ENCODE results near the gene CYP3A7. TPM values are rescaled to one million over a fixed set of nuclear protein-coding genes. Genes with fewer than 3 reads are reported as not detected.
"Not testable (repeated sequence)": the region's sequence is repeated elsewhere in the genome, so short reads cannot be mapped to it uniquely, and the experiment has no call there.

CYP3A7 gene
- polyA plus RNA-seq, 2 of the 4 experiments (the other 2 are of a cell fraction), result 0.14 to 0.16 TPM

- DNase-seq (ENCODE audit: low read depth in 1 of 2, low spot score in 1 of 2) (peak in 1 of 2 experiments; percentile 45), ATAC-seq (peak in 1 of 2 experiments; percentile 61; a peak in 3 of 6 replicates), FAIRE-seq (no peak)
- Histone ChIP-seq H3K4me2 (peak overlapping the region; percentile 45), H3K9me3 (no peaks in the 10 kb centered on the region), H3K4me1 (peaks cover 34% of the 10 kb centered on the region), H3K27ac (peak overlapping the region; percentile 19 to 60; a peak in 4 of 6 replicates), H3K4me3 (no peak overlapping the region; the same call in 2 of the 3 replicates)
- whole genome bisulfite sequencing (ENCODE audit: missing lambda C conversion rate), result 27% methylated on average over 9 of the region's 9 CpGs
- TF ChIP-seq ESRRA (IDR thresholded peaks at IDR 0.05; ENCODE audit: borderline replicate concordance, low read length) (no peak), POLR2A (IDR thresholded peaks at IDR 0.05; ENCODE audit: low read length) (no peak), FOSB (CRISPR knock-in tag; IDR thresholded peaks at IDR 0.05) (no peak), TFCP2L1 (CRISPR knock-in tag; IDR thresholded peaks at IDR 0.05) (no peak), E2F6 (IDR thresholded peaks at IDR 0.05; ENCODE audit: borderline replicate concordance, low read depth) (no peak), HEYL (CRISPR knock-in tag; IDR thresholded peaks at IDR 0.05) (no peak), NR3C1 (IDR thresholded peaks at IDR 0.05) (no peak), RNF2 (IDR thresholded peaks at IDR 0.05; ENCODE audit: borderline replicate concordance, low read depth) (no peak), CHD4 (IDR thresholded peaks at IDR 0.05; ENCODE audit: borderline replicate concordance) (no peak), JUN (IDR thresholded peaks at IDR 0.05) (no peak), HOXB13 (CRISPR knock-in tag; IDR thresholded peaks at IDR 0.05; ENCODE audit: low read depth) (no peak), POLR2AphosphoS2 (conservative IDR thresholded peaks at IDR 0.05; ENCODE audit: low read length) (no peak), NFE2L2 (conservative IDR thresholded peaks at IDR 0.05; ENCODE audit: low read length) (no peak), SREBF2 (IDR thresholded peaks at IDR 0.05) (no peak), HMGXB4 (CRISPR knock-in tag; IDR thresholded peaks at IDR 0.05; ENCODE audit: borderline replicate concordance) (no peak)
- TF ChIP-seq, protein P1, sequence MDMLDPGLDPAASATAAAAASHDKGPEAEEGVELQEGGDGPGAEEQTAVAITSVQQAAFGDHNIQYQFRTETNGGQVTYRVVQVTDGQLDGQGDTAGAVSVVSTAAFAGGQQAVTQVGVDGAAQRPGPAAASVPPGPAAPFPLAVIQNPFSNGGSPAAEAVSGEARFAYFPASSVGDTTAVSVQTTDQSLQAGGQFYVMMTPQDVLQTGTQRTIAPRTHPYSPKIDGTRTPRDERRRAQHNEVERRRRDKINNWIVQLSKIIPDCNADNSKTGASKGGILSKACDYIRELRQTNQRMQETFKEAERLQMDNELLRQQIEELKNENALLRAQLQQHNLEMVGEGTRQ (IDR thresholded peaks at IDR 0.05), result no peak
- CTCF ChIA-PET, result interaction anchor here (1.0 kb wide), 1 partner anchor 13 kb away, joined by 3 read pairs; no protein-coding TSS in a partner anchor
- POLR2A ChIA-PET, result no interaction called here
These were observed 41.4 kb downstream of the CYP3A7 start for GRCh38 chr7:99693427-99694200.

GRCh38 chr7:99693100-99693426 is 41.9 kb downstream of the CYP3A7 start:
- ChIA-PET CTCF (interaction anchor here (1.0 kb wide), 1 partner anchor 12 kb away, joined by 3 read pairs; no protein-coding TSS in a partner anchor), POLR2A (no interaction called here)
- H3K4me3 ChIP-seq, result no peak overlapping the region
- no peak for ATAC-seq
- DNase-seq (ENCODE audit: low read depth in 1 of 2, low spot score in 1 of 2), result no peak
- peaks cover 28% of the 10 kb centered on the region for H3K4me1 ChIP-seq
- H3K4me2 ChIP-seq, result peak overlapping the region; percentile 45
- H3K27ac ChIP-seq, result peak overlapping the region; percentile 19 to 60; a peak in 4 of 6 replicates
- no peaks in the 10 kb centered on the region for H3K9me3 ChIP-seq
- 73% methylated on average over 5 of the region's 5 CpGs for WGBS (ENCODE audit: missing lambda C conversion rate)
- no peak for FAIRE-seq
- TF ChIP-seq EP300 (IDR thresholded peaks at IDR 0.05) (no peak), SMC3 (IDR thresholded peaks at IDR 0.05) (no peak), HOXA7 (CRISPR knock-in tag; IDR thresholded peaks at IDR 0.05) (no peak), JUN (IDR thresholded peaks at IDR 0.05) (no peak), GATA3 (IDR thresholded peaks at IDR 0.05; ENCODE audit: borderline replicate concordance) (no peak), HOXB13 (CRISPR knock-in tag; IDR thresholded peaks at IDR 0.05; ENCODE audit: low read depth) (no peak), PHF8 (IDR thresholded peaks at IDR 0.05; ENCODE audit: borderline replicate concordance, low read depth) (no peak), NFE2L2 (conservative IDR thresholded peaks at IDR 0.05; ENCODE audit: low read length) (no peak), FOSB (CRISPR knock-in tag; IDR thresholded peaks at IDR 0.05) (no peak), CBX2 (IDR thresholded peaks at IDR 0.05; ENCODE audit: borderline replicate concordance, low read depth) (no peak), FOSL2 (IDR thresholded peaks at IDR 0.05) (no peak), FOSL2 (CRISPR knock-in tag; IDR thresholded peaks at IDR 0.05) (no peak), CEBPB (IDR thresholded peaks at IDR 0.05) (no peak), ZSCAN20 (CRISPR knock-in tag; IDR thresholded peaks at IDR 0.05) (no peak), ZC3H11A (IDR thresholded peaks at IDR 0.05) (no peak), ESRRA (IDR thresholded peaks at IDR 0.05; ENCODE audit: borderline replicate concordance, low read length) (no peak), POLR2AphosphoS2 (conservative IDR thresholded peaks at IDR 0.05; ENCODE audit: low read length) (no peak), REST (IDR thresholded peaks at IDR 0.05) (no peak)

DNA sequence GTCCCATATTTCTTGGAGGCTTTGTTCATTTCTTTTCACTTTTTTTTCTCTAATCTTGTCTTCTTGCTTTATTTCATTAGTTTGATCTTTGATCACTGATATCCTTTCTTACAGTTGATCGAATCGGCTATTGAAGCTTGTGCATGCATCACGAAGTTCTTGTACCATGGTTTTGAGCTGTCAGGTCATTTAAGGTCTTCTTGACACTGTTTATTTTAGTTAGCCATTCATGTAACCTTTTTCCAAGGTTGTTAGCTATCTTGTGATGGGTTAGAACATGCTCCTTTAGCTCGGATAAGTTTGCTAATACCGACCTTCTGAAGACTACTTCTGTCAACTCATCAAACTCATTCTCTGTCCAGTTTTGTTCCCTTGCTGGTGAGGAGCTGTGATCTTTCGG is 42.4 kb downstream of the CYP3A7 start:
- POLR2A ChIA-PET, result not testable (repeated sequence)

More for the DNA sequence above, 42.4 kb downstream of the CYP3A7 start:
- CTCF ChIA-PET, result interaction anchor here (1.0 kb wide), 1 partner anchor 12 kb away, joined by 3 read pairs; no protein-coding TSS in a partner anchor
- not testable (repeated sequence) for DNase-seq (ENCODE audit: low read depth in 1 of 2, low spot score in 1 of 2); H3K27ac ChIP-seq; H3K9me3 ChIP-seq; FAIRE-seq; H3K4me3 ChIP-seq; H3K4me2 ChIP-seq; ATAC-seq
- H3K4me1 ChIP-seq, result peaks cover 25% of the 10 kb centered on the region
- 67% methylated on average over 6 of the region's 6 CpGs for WGBS (ENCODE audit: missing lambda C conversion rate)

Measured in A549 (cell line).